Peyer's patch (tissue), 4 donors: ENCODE measurements around the gene CAPRIN1. TPM values are rescaled to one million over a fixed set of nuclear protein-coding genes. Genes with fewer than 3 reads are reported as not detected.
"Not testable (repeated sequence)": the region's sequence is repeated elsewhere in the genome, so short reads cannot be mapped to it uniquely, and the experiment has no call there.

ENCODE experiments used
- DNase-seq, 3 donors: peaks; one replicate each; pipeline ENCODE4 v3.0.0-alpha.2; 2017 to 2019
- H3K27ac ChIP-seq, 4 donors: fragments of 200-600 bp; sonication (generic); one replicate each; pipeline ENCODE4 v1.5.1; 2016 to 2019
- H3K27me3 ChIP-seq, 2 donors: fragments of 200-600 bp; sonication (generic); one replicate each; pipeline ENCODE4 v1.5.1; 2019
- H3K36me3 ChIP-seq, 3 donors: fragments of 200-600 bp; sonication (generic); one replicate each; pipeline ENCODE4 v1.5.1; 2016 to 2019
- H3K4me1 ChIP-seq, 4 donors: fragments of 200-600 bp; sonication (generic); one replicate each; pipeline ENCODE4 v1.5.1; 2016 to 2019
- H3K4me3 ChIP-seq, 4 donors: fragments of 200-600 bp; sonication (generic); 1 replicate in 3 of 4; 2 replicates in 1 of 4; pipeline ENCODE4 v1.5.1; 2016 to 2019; ENCODE audit warnings: mild to moderate bottlenecking in 1 of 4
- H3K9me3 ChIP-seq, 4 donors: fragments of 200-600 bp; sonication (generic); one replicate each; pipeline ENCODE4 v1.5.1; 2016 to 2019; ENCODE audit warnings: mild to moderate bottlenecking in 1 of 4
- POLR2A ChIP-seq, 2 donors: fragments of 450-650 bp; IDR thresholded peaks; one replicate each; pipeline ENCODE4 v1.5.1; 2017; ENCODE audit warnings: antibody characterized with exemption in 2 of 2, mild to moderate bottlenecking in 2 of 2, moderate library complexity in 2 of 2
- total RNA-seq, 4 donors: library from RNA; depleted of rRNA; stranded (reverse); fragments of >200 nt; gene quantifications; one replicate each; pipeline ENCODE4 v1.1.0, GENCODE V29; 2016
- TF ChIP-seq, protein P1 (sequence below), 6 experiments: fragments of 450-650 bp in 4 of 6; fragments of 200-600 bp in 2 of 6; sonication (generic) in 1 of 6; IDR thresholded peaks; one replicate each; pipeline ENCODE4 v1.5.1; 2017 to 2019; ENCODE audit warnings: antibody characterized with exemption in 6 of 6, mild to moderate bottlenecking in 3 of 6, moderate library complexity in 1 of 6

Gene CAPRIN1
- total RNA-seq, 4 donors from 2014 or later = 107 to 158 (median 142) TPM

DNA sequence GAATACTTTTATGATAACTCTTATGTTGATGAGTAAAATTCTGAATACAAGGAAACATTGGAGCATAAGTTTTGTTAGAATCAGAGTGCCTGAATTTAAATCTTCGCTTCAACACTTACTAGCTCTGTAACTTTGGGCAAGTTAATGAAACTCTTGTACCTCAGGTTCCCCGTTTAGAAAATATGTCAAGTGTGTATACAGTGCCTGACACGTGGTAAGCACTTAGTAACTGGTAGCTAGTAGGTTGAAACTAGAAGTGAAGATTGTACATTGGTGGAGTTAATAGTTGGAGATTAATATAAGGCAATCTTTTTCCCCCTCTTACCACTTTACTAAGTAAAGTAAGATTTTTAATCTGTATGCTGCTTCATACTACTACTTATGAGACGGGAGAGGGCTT lies 29.1 kb downstream of the CAPRIN1 start:
- Histone ChIP-seq H3K4me1 (no peaks in the 10 kb centered on the region), H3K4me3 (no peak overlapping the region), H3K9me3 (no peaks in the 10 kb centered on the region), H3K27me3 (no peaks in the 10 kb centered on the region), H3K27ac (no peak overlapping the region), H3K36me3 (peaks cover 0 to 98% (median 5%) of the 10 kb centered on the region in 3 donors)
- no peak for TF ChIP-seq POLR2A (IDR thresholded peaks at IDR 0.05)
- TF ChIP-seq, protein P1, sequence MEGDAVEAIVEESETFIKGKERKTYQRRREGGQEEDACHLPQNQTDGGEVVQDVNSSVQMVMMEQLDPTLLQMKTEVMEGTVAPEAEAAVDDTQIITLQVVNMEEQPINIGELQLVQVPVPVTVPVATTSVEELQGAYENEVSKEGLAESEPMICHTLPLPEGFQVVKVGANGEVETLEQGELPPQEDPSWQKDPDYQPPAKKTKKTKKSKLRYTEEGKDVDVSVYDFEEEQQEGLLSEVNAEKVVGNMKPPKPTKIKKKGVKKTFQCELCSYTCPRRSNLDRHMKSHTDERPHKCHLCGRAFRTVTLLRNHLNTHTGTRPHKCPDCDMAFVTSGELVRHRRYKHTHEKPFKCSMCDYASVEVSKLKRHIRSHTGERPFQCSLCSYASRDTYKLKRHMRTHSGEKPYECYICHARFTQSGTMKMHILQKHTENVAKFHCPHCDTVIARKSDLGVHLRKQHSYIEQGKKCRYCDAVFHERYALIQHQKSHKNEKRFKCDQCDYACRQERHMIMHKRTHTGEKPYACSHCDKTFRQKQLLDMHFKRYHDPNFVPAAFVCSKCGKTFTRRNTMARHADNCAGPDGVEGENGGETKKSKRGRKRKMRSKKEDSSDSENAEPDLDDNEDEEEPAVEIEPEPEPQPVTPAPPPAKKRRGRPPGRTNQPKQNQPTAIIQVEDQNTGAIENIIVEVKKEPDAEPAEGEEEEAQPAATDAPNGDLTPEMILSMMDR (IDR thresholded peaks at IDR 0.05) = no peak
- no peak for DNase-seq

DNA sequence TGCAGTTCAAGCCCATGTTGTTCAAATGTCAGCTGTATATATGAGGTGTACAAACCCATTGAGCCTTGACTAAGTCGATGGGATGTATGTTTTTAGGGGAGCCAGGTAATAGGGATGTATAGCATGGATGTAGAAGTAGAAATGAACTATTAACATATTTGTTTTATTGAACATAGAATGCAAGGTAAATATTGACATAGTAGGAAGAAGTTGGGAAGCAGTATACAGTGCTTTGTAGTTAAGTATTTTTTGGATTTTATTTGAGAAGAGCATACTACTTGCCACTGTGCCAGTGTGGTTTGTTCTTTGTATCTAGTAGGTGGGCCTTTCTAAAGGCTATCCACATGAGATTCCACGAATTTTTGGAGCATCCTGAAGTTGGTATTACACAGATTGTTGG lies 33.1 kb downstream of the CAPRIN1 start:
- DNase-seq = no peak
- Histone ChIP-seq H3K4me3 (no peak overlapping the region), H3K36me3 (peaks cover 0 to 98% (median 5%) of the 10 kb centered on the region in 3 donors), H3K27ac (no peak overlapping the region), H3K9me3 (no peaks in the 10 kb centered on the region), H3K4me1 (no peaks in the 10 kb centered on the region), H3K27me3 (no peaks in the 10 kb centered on the region)
- no peak for TF ChIP-seq POLR2A (IDR thresholded peaks at IDR 0.05)
- TF ChIP-seq, protein P1 (IDR thresholded peaks at IDR 0.05) = no peak

DNA sequence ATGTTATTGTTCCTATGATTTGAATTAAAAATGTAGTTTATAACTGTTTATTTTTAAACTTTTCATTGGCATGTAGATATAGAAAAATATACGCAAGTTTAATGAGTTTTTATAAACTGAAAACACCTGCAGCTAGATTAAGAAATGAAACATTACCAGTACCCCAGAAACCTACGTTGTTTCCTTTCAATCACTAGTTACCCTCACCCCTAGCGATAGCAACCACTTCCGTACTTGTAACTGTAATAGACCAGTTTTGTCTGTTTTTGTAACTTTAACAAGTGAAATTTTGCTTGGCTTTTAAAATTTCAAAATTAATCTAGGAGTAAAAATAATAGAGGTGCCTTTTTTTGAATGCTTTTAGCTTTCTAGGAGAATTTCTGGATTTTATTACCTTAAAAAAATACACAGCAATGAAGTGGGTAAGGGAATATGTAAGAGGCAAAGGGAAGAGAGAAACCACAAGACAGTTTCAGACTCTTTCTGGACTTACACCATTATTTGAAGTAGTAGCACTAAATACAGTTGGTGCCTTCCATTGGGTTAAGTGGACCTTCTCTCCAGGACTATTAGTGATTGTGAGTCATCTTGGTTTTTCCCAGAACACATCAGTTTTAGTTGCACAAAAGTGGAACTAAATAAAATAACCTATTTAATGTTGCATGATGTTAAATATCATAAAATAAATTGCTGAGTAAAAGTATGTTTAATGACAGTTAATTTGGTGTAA lies 35.2 kb downstream of the CAPRIN1 start:
- Histone ChIP-seq H3K27me3 (no peaks in the 10 kb centered on the region), H3K27ac (no peak overlapping the region), H3K36me3 (peaks cover 0 to 98% (median 5%) of the 10 kb centered on the region in 3 donors), H3K9me3 (no peaks in the 10 kb centered on the region), H3K4me1 (no peaks in the 10 kb centered on the region), H3K4me3 (no peak overlapping the region)
- DNase-seq = no peak
- TF ChIP-seq, protein P1 (IDR thresholded peaks at IDR 0.05) = no peak
- TF ChIP-seq POLR2A (IDR thresholded peaks at IDR 0.05) = no peak

DNA sequence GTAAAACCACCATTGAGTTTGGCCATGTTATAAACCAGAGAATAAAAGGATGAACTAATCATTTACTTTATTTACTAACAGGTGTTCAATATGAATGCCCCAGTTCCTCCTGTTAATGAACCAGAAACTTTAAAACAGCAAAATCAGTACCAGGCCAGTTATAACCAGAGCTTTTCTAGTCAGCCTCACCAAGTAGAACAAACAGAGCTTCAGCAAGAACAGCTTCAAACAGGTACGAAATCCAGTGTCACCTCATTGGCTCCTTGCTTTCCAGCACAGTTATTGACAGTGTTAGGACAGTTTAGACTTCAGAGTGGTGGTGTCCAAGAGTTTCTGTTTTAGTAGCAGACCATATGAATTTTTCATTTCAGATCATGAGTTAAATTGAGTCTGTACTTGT lies 40.3 kb downstream of the CAPRIN1 start:
- TF ChIP-seq, protein P1 (IDR thresholded peaks at IDR 0.05) = no peak
- no peak for TF ChIP-seq POLR2A (IDR thresholded peaks at IDR 0.05)
- Histone ChIP-seq H3K9me3 (no peaks in the 10 kb centered on the region), H3K36me3 (peaks cover 0 to 97% (median 0%) of the 10 kb centered on the region in 3 donors), H3K27me3 (no peaks in the 10 kb centered on the region), H3K4me1 (no peaks in the 10 kb centered on the region), H3K27ac (no peak overlapping the region), H3K4me3 (no peak overlapping the region)
- no peak for DNase-seq

DNA sequence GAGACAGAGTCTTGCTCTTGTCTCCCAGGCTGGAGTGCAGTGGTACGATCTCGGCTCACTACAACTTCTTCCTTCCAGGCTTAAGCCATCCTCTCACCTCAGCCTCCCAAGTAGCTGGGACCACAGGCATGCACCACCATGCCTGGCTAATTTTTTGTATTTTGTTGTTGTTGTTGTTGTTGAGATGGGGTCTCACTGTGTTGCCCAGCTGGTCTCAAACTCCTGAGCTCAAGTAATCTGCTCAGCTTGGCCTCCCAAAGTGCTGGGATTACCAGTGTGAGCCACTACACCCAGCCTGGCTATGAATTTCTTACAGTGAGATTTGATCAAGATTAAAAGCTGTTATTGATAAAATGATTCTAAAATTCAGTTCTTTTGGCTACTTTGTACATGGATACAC lies 43.4 kb downstream of the CAPRIN1 start:
- not testable (repeated sequence) for H3K9me3 ChIP-seq, H3K4me1 ChIP-seq, H3K27ac ChIP-seq, H3K4me3 ChIP-seq, DNase-seq, H3K27me3 ChIP-seq
- H3K36me3 ChIP-seq = peaks cover 0 to 99% (median 1%) of the 10 kb centered on the region in 3 donors

DNA sequence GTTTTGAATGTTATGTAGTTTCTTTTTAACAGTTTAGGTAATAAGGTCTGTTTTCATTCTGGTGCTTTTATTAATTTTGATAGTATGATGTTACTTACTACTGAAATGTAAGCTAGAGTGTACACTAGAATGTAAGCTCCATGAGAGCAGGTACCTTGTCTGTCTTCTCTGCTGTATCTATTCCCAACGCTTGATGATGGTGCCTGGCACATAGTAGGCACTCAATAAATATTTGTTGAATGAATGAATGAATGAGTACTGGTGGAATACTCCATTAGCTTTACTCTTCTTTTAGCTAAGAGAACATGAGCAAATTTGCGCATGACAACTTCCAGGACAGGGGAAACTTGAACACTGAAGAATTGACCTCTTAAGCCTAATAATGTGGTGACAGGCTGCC lies 47.3 kb downstream of the CAPRIN1 start:
- no peak for DNase-seq
- Histone ChIP-seq H3K36me3 (peaks cover 0 to 73% (median 4%) of the 10 kb centered on the region in 3 donors), H3K27me3 (no peaks in the 10 kb centered on the region), H3K4me1 (no peaks in the 10 kb centered on the region), H3K4me3 (no peak overlapping the region), H3K9me3 (no peaks in the 10 kb centered on the region), H3K27ac (no peak overlapping the region)
- TF ChIP-seq, protein P1 (IDR thresholded peaks at IDR 0.05) = no peak
- no peak for TF ChIP-seq POLR2A (IDR thresholded peaks at IDR 0.05)
